NCI-H2029 (cell line): ENCODE results near the gene IAH1.
"Not testable (repeated sequence)": the region's sequence is repeated elsewhere in the genome, so short reads cannot be mapped to it uniquely, and the experiment has no call there.

Experiments
- DNase-seq: peaks from one replicate; lab custom pipeline; 2025; lab: John Stamatoyannopoulos, UW

The IAH1 gene

DNA sequence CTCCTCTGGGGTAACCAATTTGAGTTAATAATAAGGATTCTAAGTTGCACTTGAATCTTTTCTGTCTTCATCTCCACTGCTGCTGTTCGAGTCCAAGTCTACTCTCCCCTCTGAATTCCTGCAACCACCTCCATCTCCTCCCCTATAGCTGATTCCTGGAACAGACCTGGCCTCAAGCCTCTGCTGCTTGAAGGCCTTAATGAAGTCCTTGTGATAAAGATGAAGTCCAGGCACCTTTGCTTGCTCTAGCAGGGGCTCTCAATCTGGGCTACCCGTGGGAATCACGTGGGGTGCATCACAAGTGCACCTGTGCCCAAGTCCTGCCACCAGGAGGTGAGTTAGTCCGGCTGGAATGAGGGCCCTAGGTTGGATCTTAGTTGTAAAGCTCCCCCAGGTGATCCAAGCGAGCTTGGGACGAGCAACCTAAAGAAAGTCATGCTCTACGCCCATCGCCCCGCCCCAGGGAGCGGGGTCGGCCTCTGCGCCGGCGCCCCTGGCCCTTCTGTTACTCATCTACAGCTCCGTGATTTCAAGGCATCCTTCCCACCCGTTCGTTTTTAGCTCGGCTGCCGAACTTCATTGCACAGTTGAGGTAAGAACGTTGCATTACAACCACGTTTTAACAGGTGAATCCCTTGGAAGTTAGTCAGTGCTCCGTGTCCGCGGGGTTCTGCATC lies 905 bp upstream of the IAH1 start:
- no peak for DNase-seq

DNA sequence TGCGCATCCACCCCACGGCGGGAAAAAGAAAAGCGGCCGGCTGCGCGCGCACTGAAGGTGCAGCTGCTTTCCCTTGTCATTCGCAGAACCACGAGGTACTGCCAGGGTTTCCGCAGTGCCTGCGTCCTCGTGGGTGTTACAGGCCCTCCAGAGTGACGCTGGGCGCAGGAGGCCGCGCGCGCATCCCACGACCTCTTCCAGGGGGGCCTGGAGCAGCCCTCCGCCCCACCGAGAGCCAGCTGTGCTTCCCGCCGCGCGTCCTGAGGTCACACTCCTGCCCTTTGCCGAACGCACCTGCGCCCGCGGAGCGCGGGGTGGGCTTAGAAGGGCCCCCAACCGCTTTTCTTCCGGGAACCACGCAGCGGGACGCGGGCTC lies 378 bp upstream of the IAH1 start:
- no peak for DNase-seq

DNA sequence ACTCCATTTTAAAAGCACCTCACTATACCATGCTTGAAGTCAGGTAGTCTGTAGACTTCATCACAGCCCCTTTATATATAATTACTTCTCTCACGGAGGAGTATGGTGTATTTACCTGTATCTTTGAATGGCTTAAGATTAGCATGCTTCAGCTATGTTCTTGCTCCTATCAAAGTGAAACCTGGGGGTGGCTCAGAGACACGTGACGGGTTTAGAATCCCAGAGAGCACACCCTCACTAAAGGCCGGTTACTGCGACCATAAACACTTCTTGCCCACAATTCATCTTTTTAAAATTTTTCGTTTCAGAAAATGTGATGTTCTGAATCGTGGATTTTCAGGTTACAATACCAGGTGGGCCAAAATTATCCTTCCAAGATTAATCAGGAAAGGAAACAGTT lies 3.6 kb downstream of the IAH1 start:
- no peak for DNase-seq

DNA sequence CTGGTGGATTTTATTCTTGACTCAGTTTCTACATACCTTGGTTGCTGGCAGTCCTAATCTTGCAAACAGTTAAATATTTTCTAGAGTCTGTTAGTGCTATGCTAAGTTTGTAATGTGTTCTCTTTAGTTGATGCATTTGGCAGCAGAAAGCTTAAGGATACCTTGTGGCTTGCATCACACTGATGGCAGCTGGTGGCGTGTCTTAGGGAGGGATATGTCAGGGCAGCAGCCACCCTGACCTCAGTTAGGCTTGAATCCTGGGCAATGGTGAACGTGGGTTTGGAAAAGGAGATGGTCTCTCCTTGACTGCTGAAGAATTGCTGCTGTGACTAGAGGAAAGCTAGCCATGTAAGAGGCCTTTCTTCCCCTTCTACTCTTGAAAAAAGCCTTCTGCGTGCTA lies 4.2 kb downstream of the IAH1 start:
- no peak for DNase-seq

DNA sequence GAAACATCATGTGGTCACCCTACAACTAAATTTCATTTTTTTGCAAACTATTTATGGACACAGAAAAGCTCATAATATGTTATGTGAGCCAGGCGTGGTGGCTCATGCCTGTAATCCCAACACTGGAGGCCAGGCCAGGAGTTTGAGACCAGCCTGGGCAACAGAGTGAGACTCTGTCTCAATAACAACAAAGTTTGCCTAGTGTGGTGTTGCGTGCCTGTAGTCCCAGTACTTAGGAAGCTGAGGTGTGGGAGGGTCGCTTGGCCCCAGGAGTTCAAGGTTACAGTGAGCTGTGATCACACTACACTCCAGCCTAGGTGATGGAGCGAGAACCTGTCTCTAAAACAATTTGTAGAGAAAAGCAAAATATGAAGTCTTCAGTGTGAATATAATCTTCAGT lies 5.8 kb downstream of the IAH1 start:
- DNase-seq = no peak

DNA sequence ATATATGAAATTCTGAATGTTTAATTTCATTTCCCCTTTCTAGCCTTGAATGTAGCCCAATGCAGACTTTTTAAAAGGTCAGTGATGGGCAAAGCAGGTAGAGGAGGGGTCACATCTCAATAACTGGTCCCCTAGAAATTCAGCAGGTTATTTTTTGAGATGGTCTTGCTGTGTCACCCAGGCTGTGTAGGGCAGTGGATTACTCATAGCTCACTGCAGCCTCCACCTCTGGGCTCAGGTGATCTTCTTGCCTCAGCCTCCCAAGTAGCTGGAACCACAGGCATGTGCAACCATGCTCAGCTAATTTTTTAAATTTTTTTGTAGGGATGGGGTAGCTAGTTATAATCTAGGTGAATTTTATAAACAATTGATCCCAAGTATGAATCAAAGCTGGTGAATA lies 8.8 kb downstream of the IAH1 start:
- DNase-seq = no peak

DNA sequence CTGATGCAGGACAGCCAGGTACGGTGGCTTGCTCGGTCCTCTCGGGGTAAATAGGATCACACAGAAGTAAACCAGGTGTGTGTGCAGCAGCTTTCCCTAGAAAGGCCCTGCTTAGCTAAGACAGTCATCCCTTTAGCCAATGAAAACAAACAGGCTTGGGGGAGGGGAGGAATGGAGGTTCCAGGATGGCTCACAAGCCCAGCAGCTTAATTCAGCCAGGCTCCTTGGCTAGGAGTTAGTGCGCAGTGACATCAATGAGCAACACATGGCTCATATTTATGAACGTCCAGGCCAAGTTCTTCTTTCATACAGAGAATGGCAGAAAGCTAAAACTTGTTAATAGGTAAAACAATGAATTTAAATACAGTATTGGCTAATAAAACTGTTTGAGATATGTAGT lies 10.2 kb downstream of the IAH1 start:
- DNase-seq = no peak

DNA sequence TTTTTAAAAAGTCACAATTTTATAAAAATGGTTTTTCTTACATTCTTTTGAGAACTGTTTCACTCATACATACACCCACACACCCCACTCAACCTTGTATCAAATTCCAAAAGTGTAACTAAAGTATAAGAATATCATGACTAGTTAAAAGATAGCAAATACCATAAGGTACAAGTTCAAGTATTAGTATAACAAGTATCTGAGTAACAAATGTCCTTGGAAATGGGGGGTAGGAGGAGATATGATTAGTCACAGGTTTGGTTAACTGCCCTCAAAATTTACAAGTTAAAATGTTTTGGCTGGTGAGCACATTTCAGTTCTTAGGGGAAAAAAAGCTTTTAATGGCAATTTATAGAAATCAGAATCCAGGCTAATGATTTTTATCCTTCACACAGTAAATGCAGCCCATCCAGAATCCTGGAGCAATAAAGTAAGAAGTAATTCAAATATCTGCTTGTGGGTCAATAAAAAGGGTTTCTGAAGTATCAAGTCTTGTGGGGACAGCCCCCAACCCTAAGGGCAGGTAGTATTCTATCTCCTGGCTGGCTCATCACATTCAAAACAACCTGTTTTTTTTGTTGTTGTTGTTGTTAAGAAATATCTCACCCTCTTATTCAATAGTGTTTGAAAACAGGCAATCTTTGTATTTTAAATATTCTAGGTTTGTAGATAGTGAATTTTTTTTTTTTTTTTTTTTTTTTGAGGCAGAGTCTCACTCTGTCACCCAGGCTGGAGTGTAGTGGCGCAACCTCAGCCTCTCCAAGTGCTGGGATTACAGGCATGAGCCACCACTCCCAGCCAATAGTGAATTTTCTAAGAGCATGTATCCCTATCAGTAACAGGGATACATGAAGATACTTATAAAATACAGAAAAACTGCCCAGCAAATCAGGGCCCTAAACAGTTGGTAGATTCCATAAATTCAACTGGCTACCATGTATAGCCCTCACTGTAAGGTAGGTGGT lies 14.5 kb downstream of the IAH1 start:
- DNase-seq = no peak

DNA sequence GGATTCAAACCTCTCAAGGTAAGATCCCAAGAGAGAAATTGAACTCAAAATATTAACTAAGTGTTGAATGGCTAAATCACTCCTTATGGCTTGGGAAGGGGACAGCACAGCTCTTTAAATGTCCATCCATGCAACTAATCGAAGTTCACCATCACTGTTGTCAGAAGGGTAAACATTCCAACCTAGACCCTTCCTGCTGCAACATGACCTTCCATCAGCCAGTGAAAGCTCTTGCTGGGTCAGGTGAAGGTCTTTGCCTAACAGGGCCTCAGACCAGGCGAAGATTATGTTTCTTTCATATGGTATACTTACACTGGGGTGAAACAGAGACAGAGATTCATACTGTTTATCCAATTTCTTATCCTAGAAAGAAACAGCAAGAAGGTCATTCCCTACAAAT lies 16.4 kb downstream of the IAH1 start:
- no peak for DNase-seq

DNA sequence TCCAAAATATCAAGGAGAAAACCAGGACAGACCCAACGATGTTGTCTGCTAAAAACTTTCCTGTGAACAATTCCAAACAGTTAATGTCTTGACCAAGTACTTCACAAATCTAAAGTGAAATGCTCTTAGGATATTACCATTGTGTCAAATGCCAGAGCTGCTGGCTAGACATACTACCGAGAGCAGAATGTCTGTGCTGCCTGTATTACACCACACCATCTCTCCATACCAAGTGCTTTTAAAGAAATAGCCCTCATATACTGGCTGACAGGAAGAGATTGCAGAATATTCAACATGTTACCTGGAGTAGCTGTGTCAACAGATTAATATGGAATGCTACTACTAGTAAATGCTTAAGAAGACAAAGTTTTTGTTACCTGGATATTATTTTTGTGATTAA lies 18.6 kb downstream of the IAH1 start:
- DNase-seq = no peak

DNA sequence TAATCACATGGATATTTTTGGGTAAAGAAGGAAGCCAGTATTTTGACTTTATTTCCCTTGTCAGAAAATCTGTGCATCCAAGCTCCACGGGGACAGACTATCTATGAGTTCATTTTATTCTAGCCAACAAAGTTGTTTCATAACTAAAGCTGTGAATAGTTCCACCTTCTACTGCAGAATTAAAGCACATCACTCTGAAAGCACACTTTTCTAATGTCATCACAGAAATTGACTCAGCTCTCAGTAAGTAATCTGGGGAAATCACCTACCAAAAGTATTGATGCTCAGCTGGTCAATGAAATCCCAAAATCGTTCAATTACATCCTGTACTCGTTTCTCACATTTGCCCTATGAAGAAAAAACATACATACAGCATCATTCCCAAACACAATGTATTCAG lies 19.1 kb downstream of the IAH1 start:
- DNase-seq = no peak

DNA sequence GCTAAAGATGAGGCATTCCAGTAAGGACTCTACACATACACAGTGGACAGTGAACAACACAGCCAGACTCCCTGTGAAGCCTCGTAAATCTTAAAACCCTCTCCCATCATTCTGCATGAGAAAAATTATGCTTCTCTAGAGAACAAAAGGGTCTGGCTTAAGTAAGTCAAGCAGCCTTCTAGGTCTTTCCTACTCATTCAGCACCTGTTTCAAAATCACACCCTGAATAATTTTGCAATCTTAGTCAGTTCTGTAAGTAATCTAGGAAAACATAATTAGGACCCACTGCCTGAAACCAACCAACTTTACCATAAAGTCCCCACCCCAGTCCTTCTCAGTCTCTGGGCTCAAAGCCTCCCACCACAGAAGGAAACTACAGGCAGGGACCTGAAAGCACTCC lies 19.7 kb downstream of the IAH1 start:
- no peak for DNase-seq

DNA sequence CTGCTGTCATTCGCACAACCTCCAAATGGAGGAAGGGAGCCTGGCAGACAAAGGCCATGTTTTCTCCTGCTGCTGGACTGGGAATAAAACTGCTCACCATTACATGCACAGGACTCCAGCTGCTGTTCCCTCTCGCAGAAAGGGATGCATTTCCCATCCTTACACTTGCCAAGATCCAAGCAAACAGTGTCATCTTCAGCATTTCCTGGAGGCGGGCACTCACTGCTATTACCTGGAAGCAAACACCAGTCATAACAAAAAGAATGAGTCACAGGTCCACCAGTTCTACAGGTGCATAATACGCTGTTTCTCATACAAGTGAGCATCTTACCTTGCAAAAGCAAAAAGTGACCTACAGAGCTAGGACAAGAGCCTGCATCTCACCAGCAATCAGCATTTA lies 22.7 kb downstream of the IAH1 start:
- peak; percentile 78 for DNase-seq

DNA sequence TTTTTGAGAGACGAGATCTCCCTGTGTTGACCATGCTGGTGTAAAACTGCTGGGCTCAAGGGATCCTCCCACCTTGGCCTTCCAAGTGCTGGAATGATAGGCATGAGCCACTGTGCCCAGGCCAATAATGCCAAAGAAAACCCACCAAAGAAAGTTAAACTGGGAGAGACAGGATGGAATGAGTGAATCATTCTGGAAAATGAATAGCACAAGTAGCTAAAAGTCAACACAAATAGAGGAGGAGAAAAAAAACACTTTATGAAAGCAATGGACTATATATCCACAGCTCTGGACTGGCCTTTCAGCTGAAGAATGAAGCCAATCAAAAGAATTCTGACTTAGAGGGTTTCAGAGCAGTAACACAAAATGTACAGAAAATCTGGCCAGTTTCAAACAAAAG lies 23.9 kb downstream of the IAH1 start:
- DNase-seq = no peak

DNA sequence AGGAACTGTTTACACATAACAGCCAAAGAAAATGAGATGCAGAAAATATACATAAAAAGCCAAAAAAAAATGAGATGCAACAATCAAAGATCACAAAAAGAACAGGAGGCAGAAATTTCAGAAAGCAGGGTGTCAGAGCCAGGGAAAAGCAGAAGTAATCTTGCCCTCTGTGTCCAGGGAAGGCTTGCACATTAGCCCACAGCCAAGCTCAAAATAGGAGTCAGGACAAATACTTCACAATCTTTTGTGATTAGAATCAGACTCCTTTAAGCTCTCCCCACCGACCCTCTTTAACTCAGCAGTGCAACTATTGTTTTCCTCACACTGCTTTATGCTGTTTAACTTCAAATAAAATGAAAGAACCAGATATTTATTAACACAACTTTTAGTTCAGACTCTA lies 34.6 kb downstream of the IAH1 start:
- no peak for DNase-seq

DNA sequence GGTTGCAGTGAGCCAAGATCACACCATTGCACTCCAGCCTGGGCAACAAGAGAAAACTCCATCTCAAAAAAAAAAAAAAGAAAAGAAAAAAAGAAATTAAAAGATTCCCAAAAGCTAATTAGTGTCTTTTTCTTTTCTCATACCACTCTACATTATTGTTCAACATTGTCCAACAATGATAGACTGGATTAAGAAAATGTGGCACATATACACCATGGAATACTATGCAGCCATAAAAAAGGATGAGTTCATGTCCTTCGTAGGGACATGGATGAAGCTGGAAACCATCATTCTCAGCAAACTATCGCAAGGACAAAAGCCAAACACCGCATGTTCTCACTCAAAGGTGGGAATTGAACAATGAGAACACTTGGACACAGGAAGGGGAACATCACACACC lies 39.6 kb downstream of the IAH1 start:
- not testable (repeated sequence) for DNase-seq

DNA sequence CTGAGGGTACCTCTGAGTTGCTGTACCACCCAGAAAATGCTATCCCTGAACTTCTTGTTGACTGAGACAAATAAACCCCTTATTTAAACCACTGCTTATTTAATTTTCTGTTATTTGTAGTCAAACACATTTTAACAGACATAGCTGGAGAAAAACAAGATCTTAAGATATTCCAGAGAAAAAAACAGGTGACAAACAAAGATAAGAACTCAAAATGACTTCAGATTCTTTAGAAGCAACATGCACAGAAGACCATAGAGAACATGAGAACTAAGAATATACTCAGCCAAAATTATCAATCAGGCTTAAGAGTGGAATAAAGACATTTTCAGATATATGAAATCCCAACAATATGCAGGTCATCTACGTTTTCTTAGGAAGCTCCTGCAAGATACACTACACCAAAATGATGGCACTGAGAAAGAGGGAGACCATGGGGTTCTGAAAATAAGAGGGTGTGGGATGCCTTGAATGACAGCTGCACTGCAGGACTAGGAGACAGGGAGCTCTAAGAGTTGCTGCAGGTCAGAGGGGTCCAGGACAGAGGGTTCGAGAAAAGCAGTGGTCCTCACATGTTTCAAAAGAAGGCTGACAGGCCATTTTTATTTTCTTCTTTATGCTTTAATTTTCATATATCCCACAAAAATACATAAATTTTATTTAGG lies 42.9 kb downstream of the IAH1 start:
- DNase-seq = no peak

DNA sequence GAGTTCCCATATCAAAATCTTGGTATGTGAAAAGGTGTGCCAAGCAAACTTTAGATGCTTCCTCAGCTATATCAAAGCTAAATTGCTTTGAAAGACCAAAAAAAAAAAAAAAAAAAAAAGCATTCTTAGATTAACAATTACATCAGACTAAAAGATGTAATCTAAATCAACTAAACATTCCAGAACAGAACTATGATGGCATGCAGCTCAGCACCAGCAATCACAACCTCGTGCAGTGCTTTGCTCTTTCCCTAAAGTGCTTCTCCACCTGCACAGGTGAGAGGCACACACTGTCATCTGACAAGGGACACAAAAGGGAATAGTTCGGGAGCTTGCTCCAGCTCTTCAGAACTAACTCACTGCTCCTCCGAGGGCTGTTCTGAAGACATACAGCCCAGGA lies 43.8 kb downstream of the IAH1 start:
- no peak for DNase-seq

DNA sequence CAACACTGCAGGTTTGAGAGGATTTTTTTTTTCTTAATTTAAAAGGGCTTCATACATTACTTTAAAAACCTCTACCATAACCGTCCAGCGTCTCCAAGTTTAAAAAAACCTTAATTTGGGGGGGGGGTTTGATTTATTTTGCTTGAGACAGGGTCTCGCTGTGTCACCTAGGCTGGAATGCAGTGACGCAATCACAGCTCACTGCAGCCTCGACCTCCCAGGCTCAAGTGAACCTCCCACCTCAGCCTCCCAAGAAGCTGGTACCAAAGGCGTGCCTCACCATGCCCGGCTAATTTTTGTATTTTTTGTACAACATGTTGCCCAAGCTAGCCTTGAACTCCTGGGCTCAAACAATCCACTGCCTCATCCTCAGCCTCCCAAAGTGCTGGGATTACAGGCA lies 44.4 kb downstream of the IAH1 start:
- no peak for DNase-seq

DNA sequence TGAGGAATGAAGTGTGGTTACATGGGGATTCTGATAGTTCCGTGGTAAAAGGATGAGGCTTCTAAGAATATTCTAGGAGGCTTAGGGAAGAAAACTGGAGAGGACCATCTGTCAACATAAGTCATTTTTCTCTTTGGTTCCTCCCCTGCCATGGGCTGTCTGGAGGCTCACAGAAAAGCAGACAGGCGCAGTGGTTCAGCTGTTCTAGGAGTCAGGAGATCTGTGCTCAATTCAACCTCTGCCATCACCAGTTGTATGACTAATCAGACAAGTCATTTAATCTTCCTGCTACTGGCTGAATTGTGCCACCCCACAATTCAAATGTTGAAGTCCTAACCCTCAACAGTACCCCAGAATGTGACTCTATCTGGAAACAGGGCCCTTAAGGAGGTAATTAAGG lies 44.9 kb downstream of the IAH1 start:
- no peak for DNase-seq

DNA sequence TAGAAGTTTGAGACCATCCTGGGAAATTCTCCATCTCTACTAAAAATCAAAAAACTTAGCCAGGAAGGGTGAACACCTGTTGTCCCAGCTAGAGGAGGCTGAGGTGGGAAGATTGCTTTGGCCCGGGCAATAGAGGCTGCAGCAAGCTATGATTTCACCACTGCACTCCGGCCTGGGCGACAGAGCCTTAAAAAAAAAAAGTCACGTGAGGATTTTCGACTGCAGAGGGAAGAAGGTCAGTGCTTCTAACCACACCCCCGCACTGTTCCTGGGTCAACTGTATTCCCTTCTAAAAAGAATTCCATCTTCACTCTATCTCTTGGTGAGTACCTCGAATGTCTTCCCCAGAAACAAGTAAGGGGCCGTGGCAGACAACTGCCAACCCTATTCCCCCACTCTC lies 49.9 kb downstream of the IAH1 start:
- DNase-seq = no peak

DNA sequence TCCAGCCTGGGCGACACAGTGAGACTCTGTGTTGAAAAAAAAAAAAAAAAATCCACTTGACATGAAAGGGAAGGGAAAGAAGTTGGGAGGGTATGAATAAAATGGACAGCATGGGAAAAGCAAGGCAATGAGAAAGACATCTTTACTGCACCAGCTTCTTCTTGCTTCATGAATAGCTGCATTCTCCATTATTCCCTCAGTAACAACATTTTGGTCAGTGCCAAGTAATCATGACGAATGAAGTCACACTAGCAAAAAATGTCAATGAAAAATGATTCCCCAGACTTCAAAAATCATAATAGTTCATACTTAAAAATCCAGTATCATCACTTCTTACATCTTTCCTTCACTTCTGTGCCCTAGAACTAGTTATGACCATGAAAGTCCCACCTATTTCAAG lies 50.9 kb downstream of the IAH1 start:
- no peak for DNase-seq
